ENCODE data around the gene PTPRT. TPM values are rescaled to one million over a fixed set of nuclear protein-coding genes. Genes with fewer than 3 reads are reported as not detected.

The PTPRT gene
- total and polyA plus RNA-seq, 2 of the 4 experiments (the other 2 are of a cell fraction) = not detected

GRCh38 chr20:42281801-42282200 is 907.9 kb downstream of the PTPRT start:
- POLR2A ChIA-PET (ENCODE audit: unreplicated experiment) = no interaction called here
- no peak overlapping the region for H2AK9ac ChIP-seq (replicated peaks; ENCODE audit: low read depth, low read length, poor library complexity)

More at GRCh38 chr20:42281801-42282200, 907.9 kb downstream of the PTPRT start:
- no peak overlapping the region for H2BK5ac ChIP-seq (ENCODE audit: low read depth, low read length, poor library complexity, severe bottlenecking)
- H3K4me3 ChIP-seq (ENCODE audit: insufficient read depth, low read depth, low read length) = no peak overlapping the region
- no peak overlapping the region for H4K5ac ChIP-seq (ENCODE audit: low read depth, low read length)
- CTCF ChIA-PET = no interaction called here
- H3K4me2 ChIP-seq (ENCODE audit: low read depth, low read length) = no peak overlapping the region
- no peak overlapping the region for H3K18ac ChIP-seq (ENCODE audit: low read depth, low read length)
- H3K9me1 ChIP-seq (ENCODE audit: insufficient read depth, low read length) = no peaks in the 10 kb centered on the region
- H2AK5ac ChIP-seq (ENCODE audit: low read depth, low read length) = no peak overlapping the region
- DNase-seq = no peak
- H2AFZ ChIP-seq (replicated peaks; ENCODE audit: low read length, poor library complexity) = no peak overlapping the region
- in situ Hi-C loops (cut with MboI; ENCODE audit: low sequenced_read_pairs) = no loop called here
- no peak overlapping the region for H3K4ac ChIP-seq (ENCODE audit: low read depth, low read length)
- H3K79me1 ChIP-seq (ENCODE audit: low read depth in 1 of 2, low read length in 2 of 2) = no peaks in the 10 kb centered on the region
- no peak overlapping the region for H3K27ac ChIP-seq (ENCODE audit: insufficient read depth, low read length)
- ATAC-seq (ENCODE audit: low read depth) = no peak
- no peak overlapping the region for H2BK20ac ChIP-seq (ENCODE audit: low read depth, low read length)
- no peak overlapping the region for H2BK120ac ChIP-seq (ENCODE audit: low read depth, low read length)
- H4K8ac ChIP-seq (ENCODE audit: low read depth in 2 of 2, low read length in 2 of 2) = no peak overlapping the region
- no peaks in the 10 kb centered on the region for H4K20me1 ChIP-seq (ENCODE audit: insufficient read depth, low read length)
- no peak overlapping the region for H4K91ac ChIP-seq (ENCODE audit: insufficient read depth, low read depth, low read length)
- no peak overlapping the region for H3K56ac ChIP-seq (ENCODE audit: extremely low read depth, insufficient read depth, low read length)
- H3K23ac ChIP-seq (ENCODE audit: low read depth, low read length) = no peak overlapping the region
- TF ChIP-seq CTCF (conservative IDR thresholded peaks at IDR 0.05; ENCODE audit: low read depth, low read length) (no peak), FOS (IDR thresholded peaks at IDR 0.05; ENCODE audit: low read depth, low read length) (no peak), MAFK (IDR thresholded peaks at IDR 0.05; ENCODE audit: low read depth, low read length) (no peak), MAZ (IDR thresholded peaks at IDR 0.05; ENCODE audit: borderline replicate concordance, low read depth, low read length) (no peak), RFX5 (IDR thresholded peaks at IDR 0.05; ENCODE audit: low read depth, low read length) (no peak), RAD21 (IDR thresholded peaks at IDR 0.05; ENCODE audit: low read length) (no peak), SMC3 (IDR thresholded peaks at IDR 0.05; ENCODE audit: low read depth, low read length) (no peak)
- H3K9ac ChIP-seq (ENCODE audit: low read depth, low read length) = no peak overlapping the region
- H3K9me3 ChIP-seq (ENCODE audit: control insufficient read depth, insufficient read depth, low read length) = peaks cover 18% of the 10 kb centered on the region
- no peak overlapping the region for H2BK15ac ChIP-seq (ENCODE audit: low read depth, low read length)
- no peak overlapping the region for H3K14ac ChIP-seq (replicated peaks; ENCODE audit: low read depth, low read length)
- no TSS peak for BruUV-seq (replicated peaks)
- H3K27me3 ChIP-seq (ENCODE audit: control insufficient read depth, insufficient read depth, low read length) = no peaks in the 10 kb centered on the region
- dilution Hi-C loops (cut with HindIII; ENCODE audit: low sequenced_read_pairs, unreplicated experiment) = no loop called here
- intact Hi-C loops (cut with micrococcal nuclease) = no loop called here
- H3K36me3 ChIP-seq (ENCODE audit: control insufficient read depth, insufficient read depth, low read length) = no peaks in the 10 kb centered on the region
- no CpG with 5 or more reads among the region's 4 CpGs for WGBS, 2 experiments (ENCODE audit: extremely low coverage in 2 of 2, insufficient read length in 1 of 2)
- H3K4me1 ChIP-seq (ENCODE audit: control insufficient read depth, insufficient read depth, low read length) = no peaks in the 10 kb centered on the region

Data from IMR-90 (cell line).